HG02642 (cell line): ENCODE measurements around the gene GHRHR.

Experiments used
- ATAC-seq: cut with Tn5 transposase; IDR thresholded peaks from one replicate; pipeline ENCODE4 v1.9.1; 2021; ENCODE audit warnings: mild to moderate bottlenecking; ENCODE audit not compliant: unreplicated experiment, poor library complexity

GHRHR gene

GRCh38 chr7:30963842-30964241, at the start of gene GHRHR:
Gene GHRHR, plus strand, starts transcription at chr7:30963953. Its CDS starts 116 bp downstream, at chr7:30964069.
- no peak for ATAC-seq

GRCh38 chr7:30914596-30914995, 49.2 kb upstream of the GHRHR start:
- ATAC-seq, result no peak

GRCh38 chr7:30915005-30915601, 48.6 kb upstream of the GHRHR start:
- no peak for ATAC-seq

GRCh38 chr7:30915751-30916150, 48.0 kb upstream of the GHRHR start:
- ATAC-seq, result no peak

- ATAC-seq, result no peak
Measured at GRCh38 chr7:30916255-30916654, 47.5 kb upstream of the GHRHR start.

- ATAC-seq, result no peak
Measured at GRCh38 chr7:30916767-30917166, 47.0 kb upstream of the GHRHR start.

GRCh38 chr7:30917216-30917893, 46.4 kb upstream of the GHRHR start:
- no peak for ATAC-seq

- no peak for ATAC-seq
Measured at GRCh38 chr7:30918676-30919075, 45.1 kb upstream of the GHRHR start.

GRCh38 chr7:30920021-30920583, 43.7 kb upstream of the GHRHR start:
- ATAC-seq, result no peak

- ATAC-seq, result no peak
Measured at GRCh38 chr7:30920584-30921539, 42.9 kb upstream of the GHRHR start.

GRCh38 chr7:30921540-30922401, 42.0 kb upstream of the GHRHR start:
- ATAC-seq, result no peak

- ATAC-seq, result no peak
Measured at GRCh38 chr7:30922596-30922995, 41.2 kb upstream of the GHRHR start.

- no peak for ATAC-seq
Measured at GRCh38 chr7:30923009-30923773, 40.6 kb upstream of the GHRHR start.

GRCh38 chr7:30923774-30924413, 39.9 kb upstream of the GHRHR start:
- no peak for ATAC-seq

GRCh38 chr7:30924624-30925023, 39.1 kb upstream of the GHRHR start:
- no peak for ATAC-seq

- no peak for ATAC-seq
Measured at GRCh38 chr7:30925117-30925516, 38.6 kb upstream of the GHRHR start.

- no peak for ATAC-seq
Measured at GRCh38 chr7:30925913-30926312, 37.8 kb upstream of the GHRHR start.

GRCh38 chr7:30926313-30926712, 37.4 kb upstream of the GHRHR start:
- ATAC-seq, result no peak

- ATAC-seq, result no peak
Measured at GRCh38 chr7:30927040-30927439, 36.7 kb upstream of the GHRHR start.
